IMR-90 (cell line): ENCODE results near the gene P4HA3. TPM values are rescaled to one million over a fixed set of nuclear protein-coding genes. Genes with fewer than 3 reads are reported as not detected.

Experiments used
- ATAC-seq: fragments of 200-7000 bp; cut with Tn5 transposase; 2 replicates; pipeline ENCODE4 v1.9.1; 2020; ENCODE audit warnings: low read depth, mild to moderate bottlenecking, moderate library complexity
- BruUV-seq: library from RNA; stranded (reverse); fragments of 400-500 nt; replicated peaks from 2 replicates; lab custom pipeline; 2021; lab: Mats Ljungman, UMichigan
- CTCF ChIA-PET: fragments of 300-600 bp; formaldehyde crosslinking; extraction: SDS; loops from one replicate; lab custom pipeline; 2021; ENCODE audit warnings: antibody characterized with exemption; lab: Yijun Ruan, JAX
- POLR2A ChIA-PET: fragments of 300-600 bp; sonication (Branson Sonifier 250); formaldehyde crosslinking; loops from one replicate; lab custom pipeline; 2022; ENCODE audit warnings: antibody characterized with exemption; ENCODE audit not compliant: unreplicated experiment; lab: Charles Lee
- DNase-seq: peaks from one replicate; pipeline ENCODE4 v3.0.0; 2013
- H2AFZ ChIP-seq: replicated peaks from 2 replicates; pipeline ENCODE3; 2013; ENCODE audit warnings: low read length, mild to moderate bottlenecking; ENCODE audit not compliant: poor library complexity
- H2AK5ac ChIP-seq: 2 replicates; pipeline ENCODE4 v1.6.1; 2013; ENCODE audit warnings: low read depth, low read length, inconsistent platforms
- H2AK9ac ChIP-seq: replicated peaks from 2 replicates; pipeline ENCODE3; 2013; ENCODE audit warnings: mild to moderate bottlenecking, low read depth, low read length, moderate library complexity; ENCODE audit not compliant: poor library complexity
- H2BK120ac ChIP-seq: 2 replicates; pipeline ENCODE4 v1.6.1; 2013; ENCODE audit warnings: low read depth, low read length, inconsistent platforms
- H2BK15ac ChIP-seq: 3 replicates; pipeline ENCODE4 v1.6.1; 2013; ENCODE audit warnings: low read depth, low read length, inconsistent platforms
- H2BK20ac ChIP-seq: 2 replicates; pipeline ENCODE4 v1.6.1; 2013; ENCODE audit warnings: low read depth, mild to moderate bottlenecking, inconsistent platforms, low read length, moderate library complexity
- H2BK5ac ChIP-seq: 2 replicates; pipeline ENCODE4 v1.6.1; 2013; ENCODE audit warnings: mild to moderate bottlenecking, low read depth, low read length, inconsistent platforms; ENCODE audit not compliant: poor library complexity, severe bottlenecking
- H3K14ac ChIP-seq: replicated peaks from 2 replicates; pipeline ENCODE4 v1.6.1; 2013; ENCODE audit warnings: low read depth, low read length, inconsistent platforms
- H3K18ac ChIP-seq: 2 replicates; pipeline ENCODE4 v1.6.1; 2013; ENCODE audit warnings: low read depth, low read length, control low read depth
- H3K23ac ChIP-seq: 2 replicates; pipeline ENCODE4 v1.6.1; 2013; ENCODE audit warnings: low read depth, low read length, inconsistent platforms
- H3K27ac ChIP-seq: 2 replicates; pipeline ENCODE4 v1.5.1; 2013; ENCODE audit warnings: mild to moderate bottlenecking, control low read depth, low read length; ENCODE audit not compliant: insufficient read depth
- H3K27me3 ChIP-seq: 2 replicates; pipeline ENCODE4 v1.6.1; 2013; ENCODE audit warnings: low read length; ENCODE audit not compliant: control insufficient read depth, insufficient read depth
- H3K36me3 ChIP-seq: 2 replicates; pipeline ENCODE4 v1.6.1; 2013; ENCODE audit warnings: low read length, mixed read lengths; ENCODE audit not compliant: control insufficient read depth, insufficient read depth
- H3K4ac ChIP-seq: 2 replicates; pipeline ENCODE4 v1.6.1; 2013; ENCODE audit warnings: low read depth, low read length, inconsistent platforms
- H3K4me1 ChIP-seq: 2 replicates; pipeline ENCODE4 v1.6.1; 2013; ENCODE audit warnings: low read length, mixed read lengths; ENCODE audit not compliant: control insufficient read depth, insufficient read depth
- H3K4me2 ChIP-seq: 2 replicates; pipeline ENCODE4 v1.6.1; 2013; ENCODE audit warnings: low read depth, mild to moderate bottlenecking, control low read depth, low read length, moderate library complexity
- H3K4me3 ChIP-seq: 2 replicates; pipeline ENCODE4 v1.5.1; 2013; ENCODE audit warnings: low read depth, mild to moderate bottlenecking, control low read depth, low read length, moderate library complexity; ENCODE audit not compliant: insufficient read depth
- H3K56ac ChIP-seq: 2 replicates; pipeline ENCODE4 v1.6.1; 2013; ENCODE audit warnings: low read length, inconsistent platforms; ENCODE audit not compliant: insufficient read depth; ENCODE audit errors: extremely low read depth
- H3K79me1 ChIP-seq, 2 experiments: 2 replicates each; pipeline ENCODE4 v1.6.1; 2013; ENCODE audit warnings: low read length in 2 of 2, inconsistent platforms in 1 of 2, low read depth in 1 of 2
- H3K9ac ChIP-seq: 2 replicates; pipeline ENCODE4 v1.6.1; 2013; ENCODE audit warnings: low read depth, low read length, control low read depth
- H3K9me1 ChIP-seq: 2 replicates; pipeline ENCODE4 v1.6.1; 2013; ENCODE audit warnings: low read length, inconsistent platforms; ENCODE audit not compliant: insufficient read depth
- H3K9me3 ChIP-seq: 2 replicates; pipeline ENCODE4 v1.6.1; 2013; ENCODE audit warnings: low read length; ENCODE audit not compliant: control insufficient read depth, insufficient read depth
- H4K20me1 ChIP-seq: 2 replicates; pipeline ENCODE4 v1.6.1; 2013; ENCODE audit warnings: low read length, inconsistent platforms; ENCODE audit not compliant: insufficient read depth
- H4K5ac ChIP-seq: 2 replicates; pipeline ENCODE4 v1.6.1; 2013; ENCODE audit warnings: mild to moderate bottlenecking, low read depth, low read length, control low read depth
- H4K8ac ChIP-seq, 2 experiments: 2 replicates each; pipeline ENCODE4 v1.6.1; 2013; ENCODE audit warnings: low read depth in 2 of 2, low read length in 2 of 2, control low read depth in 1 of 2, inconsistent platforms in 1 of 2
- H4K91ac ChIP-seq: 2 replicates; pipeline ENCODE4 v1.6.1; 2013; ENCODE audit warnings: low read depth, low read length, inconsistent platforms; ENCODE audit not compliant: insufficient read depth
- MXI1 ChIP-seq: IDR thresholded peaks from 2 replicates; pipeline ENCODE4 v1.6.1; 2012; ENCODE audit warnings: low read depth, mild to moderate bottlenecking, low read length, moderate library complexity, borderline replicate concordance
- dilution Hi-C: fragments of 300-500 bp; cut with HindIII; formaldehyde crosslinking; loops from one replicate; pipeline ENCODE4 v1.14.3; 2018; ENCODE audit warnings: low sequenced_read_pairs; ENCODE audit not compliant: unreplicated experiment
- in situ Hi-C: fragments of 300-500 bp; cut with MboI; formaldehyde crosslinking; loops from 3 replicates; pipeline ENCODE4 v1.14.3; 2019; ENCODE audit warnings: low sequenced_read_pairs, inconsistent platforms, mixed read lengths
- intact Hi-C: fragments of 100-400 bp; cut with micrococcal nuclease; formaldehyde crosslinking; loops from 2 replicates; pipeline ENCODE4 v1.10.0; 2022
- polyA plus RNA-seq, 3 experiments: library from polyadenylated mRNA; depleted of rRNA; stranded (reverse); fragments of >200 nt; gene quantifications; 2 replicates each; pipeline ENCODE4 v1.2.3, GENCODE V29; 2012; ENCODE audit warnings: low replicate concordance in 1 of 3
- total RNA-seq: library from RNA; depleted of rRNA; stranded (reverse); fragments of >200 nt; gene quantifications from 2 replicates; pipeline ENCODE4 v1.2.3, GENCODE V29; 2012

Gene P4HA3
- total and polyA plus RNA-seq, 2 of the 4 experiments (the other 2 are of a cell fraction), result 2.9 to 5.7 TPM

DNA sequence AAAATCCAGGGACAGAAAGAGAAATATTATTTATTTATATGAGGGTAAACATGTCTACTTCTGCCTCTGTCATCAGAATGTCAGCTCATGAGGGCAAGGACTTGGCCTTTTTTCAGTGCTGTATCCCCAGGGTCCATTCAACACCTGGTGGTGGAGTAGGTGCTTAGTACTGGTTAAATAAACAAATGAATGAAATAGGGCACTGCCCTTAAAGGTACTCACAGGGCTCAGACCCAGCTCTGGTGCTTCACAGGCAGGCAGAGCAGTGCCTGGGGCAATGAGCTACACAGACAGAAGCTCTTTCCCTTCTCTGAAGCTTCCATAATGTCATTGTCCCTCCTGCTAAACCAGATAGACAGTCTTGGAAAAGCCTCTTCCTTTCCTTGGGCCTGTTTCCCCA, 30.9 kb downstream of the P4HA3 start:
- peak overlapping the region in 1 of 2 experiments; percentile 33; a peak in 1 of 4 replicates for H4K8ac ChIP-seq
- BruUV-seq, result no TSS peak
- in situ Hi-C loops (no loop called here), intact Hi-C loops (no loop called here), dilution Hi-C loops (no loop called here)
- TF ChIP-seq MXI1, result no peak
- CTCF ChIA-PET, result interaction anchor here (0.7 kb wide), 1 partner anchor 13 kb away, joined by 3 read pairs; no protein-coding TSS in a partner anchor
- no peak overlapping the region for H2AFZ ChIP-seq
- H2BK5ac ChIP-seq, result peak overlapping the region; percentile 71
- peaks cover 0 to 7% of the 10 kb centered on the region in 2 experiments; a peak in 1 of 4 replicates for H3K79me1 ChIP-seq
- peak overlapping the region; percentile 58; the same call in 1 of the 2 replicates for H3K4ac ChIP-seq
- H3K27ac ChIP-seq, result peak overlapping the region; percentile 65; the same call in 1 of the 2 replicates
- H3K4me3 ChIP-seq, result no peak overlapping the region
- H3K27me3 ChIP-seq, result no peaks in the 10 kb centered on the region
- peak overlapping the region; percentile 81; the same call in 1 of the 3 replicates for H2BK15ac ChIP-seq
- ATAC-seq (no peak), DNase-seq (no peak)
- H2AK9ac ChIP-seq, result no peak overlapping the region
- H2AK5ac ChIP-seq, result peak overlapping the region; percentile 80
- H3K4me2 ChIP-seq, result no peak overlapping the region
- no peaks in the 10 kb centered on the region for H3K9me3 ChIP-seq
- no peaks in the 10 kb centered on the region for H4K20me1 ChIP-seq
- H3K36me3 ChIP-seq, result peaks cover 6% of the 10 kb centered on the region
- POLR2A ChIA-PET, result no interaction called here
- peak overlapping the region; percentile 26; the same call in 1 of the 2 replicates for H4K91ac ChIP-seq
- peaks cover 43% of the 10 kb centered on the region for H3K4me1 ChIP-seq
- peak overlapping the region; percentile 86 for H2BK20ac ChIP-seq
- H3K9ac ChIP-seq, result no peak overlapping the region
- peak overlapping the region; percentile 46; the same call in 1 of the 2 replicates for H3K23ac ChIP-seq
- H3K9me1 ChIP-seq, result peaks cover 46% of the 10 kb centered on the region
- H3K56ac ChIP-seq, result no peak overlapping the region
- peak overlapping the region; percentile 73; the same call in 1 of the 2 replicates for H2BK120ac ChIP-seq
- H3K14ac ChIP-seq, result no peak overlapping the region; the same call in 1 of the 2 replicates
- H4K5ac ChIP-seq, result peak overlapping the region; percentile 55
- peak overlapping the region; percentile 84 for H3K18ac ChIP-seq
